ENCODE measurements around the gene MAGI2.
A peak's percentile ranks its signal among the peaks of the same experiment; 100 is the strongest.
"Not testable (repeated sequence)": the region's sequence is repeated elsewhere in the genome, so short reads cannot be mapped to it uniquely, and the experiment has no call there.

The MAGI2 gene

GRCh38 chr7:79011921-79012320 lies 441.5 kb downstream of the MAGI2 start:
- no peak for DNase-seq

GRCh38 chr7:79009647-79010046 lies 443.8 kb downstream of the MAGI2 start:
- DNase-seq = no peak

GRCh38 chr7:79008786-79009185 lies 444.7 kb downstream of the MAGI2 start:
- DNase-seq = no peak

- no peak for DNase-seq
Observed at GRCh38 chr7:78996013-78996412, 457.5 kb downstream of the MAGI2 start.

GRCh38 chr7:78993341-78993740 lies 460.1 kb downstream of the MAGI2 start:
- peak; percentile 1 for DNase-seq

GRCh38 chr7:78985509-78985908 lies 468.0 kb downstream of the MAGI2 start:
- no peak for DNase-seq

- DNase-seq = no peak
Observed at GRCh38 chr7:78983483-78983882, 470.0 kb downstream of the MAGI2 start.

GRCh38 chr7:78970440-78970916 lies 483.0 kb downstream of the MAGI2 start:
- DNase-seq = no peak

- no peak for DNase-seq
Observed at GRCh38 chr7:78968951-78969350, 484.5 kb downstream of the MAGI2 start.

- DNase-seq = not testable (repeated sequence)
Observed at GRCh38 chr7:78967561-78967960, 485.9 kb downstream of the MAGI2 start.

- no peak for DNase-seq
Observed at GRCh38 chr7:78967046-78967445, 486.4 kb downstream of the MAGI2 start.

- DNase-seq = no peak
Observed at GRCh38 chr7:78959477-78959876, 494.0 kb downstream of the MAGI2 start.

GRCh38 chr7:78955329-78955728 lies 498.1 kb downstream of the MAGI2 start:
- no peak for DNase-seq

- DNase-seq = no peak
Observed at GRCh38 chr7:78953726-78954363, 499.6 kb downstream of the MAGI2 start.

GRCh38 chr7:78953090-78953489 lies 500.4 kb downstream of the MAGI2 start:
- DNase-seq = no peak

GRCh38 chr7:78939669-78940068 lies 513.8 kb downstream of the MAGI2 start:
- DNase-seq = no peak

- DNase-seq = no peak
Observed at GRCh38 chr7:78924581-78924980, 528.9 kb downstream of the MAGI2 start.

- no peak for DNase-seq
Observed at GRCh38 chr7:78912781-78913180, 540.7 kb downstream of the MAGI2 start.

GRCh38 chr7:78906735-78907134 lies 546.7 kb downstream of the MAGI2 start:
- no peak for DNase-seq

- DNase-seq = no peak
Observed at GRCh38 chr7:78905436-78905835, 548.0 kb downstream of the MAGI2 start.

- no peak for DNase-seq
Observed at GRCh38 chr7:78904983-78905382, 548.5 kb downstream of the MAGI2 start.

- no peak for DNase-seq
Observed at GRCh38 chr7:78901566-78901965, 551.9 kb downstream of the MAGI2 start.

GRCh38 chr7:78900806-78901205 lies 552.7 kb downstream of the MAGI2 start:
- no peak for DNase-seq

- no peak for DNase-seq
Observed at GRCh38 chr7:78895393-78895792, 558.1 kb downstream of the MAGI2 start.

- no peak for DNase-seq
Observed at GRCh38 chr7:78879206-78879605, 574.3 kb downstream of the MAGI2 start.
